ENCODE measurements around the gene GOT1. TPM values are rescaled to one million over a fixed set of nuclear protein-coding genes. Genes with fewer than 3 reads are reported as not detected.

Gene GOT1
- total and polyA plus RNA-seq, 2 donors (not counting 3 experiments of a cell fraction or from before 2014, with no cell fraction given), result 14.4 to 36.3 TPM

- Histone ChIP-seq H2AFZ (ENCODE audit: low read depth, low read length) (no peak overlapping the region), H3K9ac (replicated peaks; ENCODE audit: extremely low read depth, insufficient read depth, low read length) (no peak overlapping the region), H3K27me3 (ENCODE audit: control insufficient read depth in 2 of 2, insufficient read depth in 2 of 2, low read length in 2 of 2) (peaks cover 40 to 57% of the 10 kb centered on the region in 2 experiments), H3K9me1 (replicated peaks; ENCODE audit: control insufficient read depth, extremely low read depth, insufficient read depth, low read length) (no peaks in the 10 kb centered on the region), H3K79me2 (ENCODE audit: control insufficient read depth, insufficient read depth, low read length) (no peaks in the 10 kb centered on the region), H3K4me2 (ENCODE audit: insufficient read depth, low read length) (no peak overlapping the region), H3K36me3 (ENCODE audit: control insufficient read depth in 2 of 2, extremely low read depth in 1 of 2, insufficient read depth in 2 of 2, low read length in 2 of 2) (no peaks in the 10 kb centered on the region), H3K4me1 (ENCODE audit: control insufficient read depth, extremely low read depth, insufficient read depth, low read length) (no peaks in the 10 kb centered on the region), H3K4me3 (replicated peaks in 1 of 3; ENCODE audit: insufficient read depth in 1 of 3, low read depth in 1 of 3, low read length in 3 of 3) (no peak overlapping the region), H3K27ac (ENCODE audit: insufficient read depth, low read depth, low read length) (no peak overlapping the region), H3K9me3 (replicated peaks; ENCODE audit: control insufficient read depth, insufficient read depth, low read length) (no peaks in the 10 kb centered on the region), H4K20me1 (replicated peaks; ENCODE audit: control insufficient read depth, extremely low read depth, insufficient read depth, low read length) (no peaks in the 10 kb centered on the region)
- POLR2A ChIA-PET, result no interaction called here
- DNase-seq (ENCODE audit: low read depth, low spot score) (no peak), FAIRE-seq (no peak)
- intact Hi-C loops (cut with micrococcal nuclease), result no loop called here
- TF ChIP-seq POLR2AphosphoS5 (IDR thresholded peaks at IDR 0.05; ENCODE audit: insufficient read depth, low read depth, low read length) (no peak), FOS (IDR thresholded peaks at IDR 0.05; ENCODE audit: borderline replicate concordance, insufficient read depth, low read length) (no peak), EZH2 (IDR thresholded peaks at IDR 0.05; ENCODE audit: borderline replicate concordance, low read depth, low read length, severe bottlenecking) (no peak), GATA2 (IDR thresholded peaks at IDR 0.05; ENCODE audit: insufficient read depth, insufficient read length, low read depth, low read length) (no peak), POLR2A (IDR thresholded peaks at IDR 0.05; ENCODE audit: low read depth, low read length) (no peak), CTCF (IDR thresholded peaks at IDR 0.05; ENCODE audit: extremely low read depth in 1 of 2, insufficient read depth in 1 of 2, low read depth in 1 of 2, low read length in 2 of 2) (no peak), MYC (IDR thresholded peaks at IDR 0.05; ENCODE audit: low read depth, low read length) (no peak), JUN (IDR thresholded peaks at IDR 0.05; ENCODE audit: borderline replicate concordance, insufficient read depth, insufficient read length, low read depth) (no peak)
- TF ChIP-seq, protein P1, sequence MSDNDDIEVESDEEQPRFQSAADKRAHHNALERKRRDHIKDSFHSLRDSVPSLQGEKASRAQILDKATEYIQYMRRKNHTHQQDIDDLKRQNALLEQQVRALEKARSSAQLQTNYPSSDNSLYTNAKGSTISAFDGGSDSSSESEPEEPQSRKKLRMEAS (IDR thresholded peaks at IDR 0.05; ENCODE audit: insufficient read depth, insufficient read length), result no peak
- dilution Hi-C loops (cut with MboI; ENCODE audit: extremely low pct_ligation_motif_present, low sequenced_read_pairs), result no loop called here
- BruUV-seq (replicated peaks), result no TSS peak
- CTCF ChIA-PET, result no interaction called here
These were observed 25.9 kb upstream of the GOT1 start for GRCh38 chr10:99456207-99456930.

Measured in endothelial cell of umbilical vein (primary cell).